Endodermal cell (in vitro differentiated cells): Measurements from ENCODE around the gene OCSTAMP. TPM values are rescaled to one million over a fixed set of nuclear protein-coding genes. Genes with fewer than 3 reads are reported as not detected.
A peak's percentile ranks its signal among the peaks of the same experiment; 100 is the strongest.

Experiments
- DNase-seq: peaks from one replicate; pipeline ENCODE4 v3.0.0-alpha.2; 2017
- H3K27ac ChIP-seq: 2 replicates; pipeline ENCODE4 v1.5.1; 2013; ENCODE audit warnings: mild to moderate bottlenecking, low read depth, low read length, moderate library complexity
- H3K27me3 ChIP-seq: 2 replicates; pipeline ENCODE4 v1.6.1; 2013; ENCODE audit warnings: mild to moderate bottlenecking, low read length, moderate library complexity; ENCODE audit not compliant: insufficient read depth, control insufficient read depth, poor library complexity, severe bottlenecking
- H3K36me3 ChIP-seq: 2 replicates; pipeline ENCODE4 v1.7.0; 2013; ENCODE audit warnings: mild to moderate bottlenecking, low read length, moderate library complexity; ENCODE audit not compliant: control insufficient read depth, insufficient read depth
- H3K4me1 ChIP-seq: one replicate; pipeline ENCODE4 v1.7.0; 2013; ENCODE audit warnings: low read length; ENCODE audit not compliant: control insufficient read depth, insufficient read depth
- H3K4me3 ChIP-seq: 2 replicates; pipeline ENCODE4 v1.5.1; 2013; ENCODE audit warnings: mild to moderate bottlenecking, low read length, moderate library complexity
- H3K9ac ChIP-seq: 2 replicates; pipeline ENCODE4 v1.6.1; 2013; ENCODE audit warnings: mild to moderate bottlenecking, low read length, moderate library complexity; ENCODE audit not compliant: poor library complexity, severe bottlenecking; ENCODE audit errors: extremely low read depth
- H3K9me3 ChIP-seq: 2 replicates; pipeline ENCODE4 v1.6.1; 2013; ENCODE audit warnings: mild to moderate bottlenecking, low read length, moderate library complexity; ENCODE audit not compliant: control insufficient read depth
- H3K27ac Mint-ChIP-seq: 2 replicates; pipeline ENCODE4 v1.8.0; 2020; ENCODE audit warnings: mixed read lengths
- H3K27me3 Mint-ChIP-seq: 2 replicates; pipeline ENCODE4 v1.8.0; 2021; ENCODE audit warnings: mild to moderate bottlenecking, mixed read lengths; ENCODE audit not compliant: insufficient read depth
- H3K36me3 Mint-ChIP-seq: 2 replicates; pipeline ENCODE4 v1.8.0; 2020; ENCODE audit warnings: low read depth, mixed read lengths
- H3K4me1 Mint-ChIP-seq: 2 replicates; pipeline ENCODE4 v1.8.0; 2020; ENCODE audit warnings: mixed read lengths
- H3K4me3 Mint-ChIP-seq: 2 replicates; pipeline ENCODE4 v1.8.0; 2020; ENCODE audit warnings: mild to moderate bottlenecking, moderate library complexity, mixed read lengths
- H3K9me3 Mint-ChIP-seq: 2 replicates; pipeline ENCODE4 v1.8.0; 2020; ENCODE audit warnings: mild to moderate bottlenecking, mixed read lengths
- CTCF ChIP-seq: fragments of 200-600 bp; sonication (generic); conservative IDR thresholded peaks from 2 replicates; pipeline ENCODE4 v1.5.0; 2021; ENCODE audit warnings: antibody characterized with exemption, mild to moderate bottlenecking
- WGBS, 2 experiments: methylation state at CpG; one replicate each; pipeline versions ENCODE4 v1.1.5 to v1.1.7; 2013; ENCODE audit warnings: missing lambda C conversion rate in 2 of 2, mixed read lengths in 1 of 2; ENCODE audit not compliant: insufficient coverage in 1 of 2, insufficient read length in 1 of 2; 5-methylcytosine and 5-hydroxymethylcytosine counted together
- total RNA-seq, 2 donors: library from RNA; stranded (reverse); fragmentation: NEBNext Ultra II Directional in 1 of 2; extraction: Animal tissue kit (Norgen Biotek cat#: 25700) in 1 of 2; gene quantifications; 2 replicates in 1 of 2; 3 replicates in 1 of 2; pipeline ENCODE4 v1.2.1, GENCODE V29; 2021

The OCSTAMP gene
- total RNA-seq, 2 donors from 2014 or later = not detected

- no peaks in the 10 kb centered on the region for H3K36me3 Mint-ChIP-seq
- Histone ChIP-seq H3K27me3 (peaks cover 12% of the 10 kb centered on the region), H3K27ac (no peak overlapping the region), H3K9me3 (no peaks in the 10 kb centered on the region), H3K4me3 (no peak overlapping the region), H3K36me3 (no peaks in the 10 kb centered on the region), H3K9ac (no peak overlapping the region), H3K4me1 (no peaks in the 10 kb centered on the region)
- H3K4me1 Mint-ChIP-seq = no peaks in the 10 kb centered on the region
- H3K9me3 Mint-ChIP-seq = no peaks in the 10 kb centered on the region
- no peak overlapping the region for H3K4me3 Mint-ChIP-seq
- H3K27ac Mint-ChIP-seq = no peak overlapping the region
- TF ChIP-seq CTCF = no peak
- WGBS, 2 experiments = 79 to 81% methylated on average over 3 to 4 of the region's 4 CpGs
- H3K27me3 Mint-ChIP-seq = peaks cover 27% of the 10 kb centered on the region
- DNase-seq = no peak
These were observed 29.9 kb downstream of the OCSTAMP start for GRCh38 chr20:46520540-46520939.

GRCh38 chr20:46519471-46520068, 30.9 kb downstream of the OCSTAMP start:
- Mint-ChIP-seq H3K4me1 (no peaks in the 10 kb centered on the region), H3K36me3 (no peaks in the 10 kb centered on the region), H3K4me3 (no peak overlapping the region), H3K27me3 (peaks cover 30% of the 10 kb centered on the region), H3K27ac (no peak overlapping the region), H3K9me3 (no peaks in the 10 kb centered on the region)
- H3K9ac ChIP-seq = no peak overlapping the region
- H3K9me3 ChIP-seq = no peaks in the 10 kb centered on the region
- TF ChIP-seq CTCF = no peak
- peaks cover 11% of the 10 kb centered on the region for H3K27me3 ChIP-seq
- no peak for DNase-seq
- no peaks in the 10 kb centered on the region for H3K36me3 ChIP-seq
- H3K27ac ChIP-seq = no peak overlapping the region
- H3K4me3 ChIP-seq = no peak overlapping the region
- WGBS, 2 experiments = 91 to 100% methylated on average over 1 to 3 of the region's 3 CpGs
- H3K4me1 ChIP-seq = no peaks in the 10 kb centered on the region

- H3K27me3 ChIP-seq = peaks cover 11% of the 10 kb centered on the region
- Mint-ChIP-seq H3K27ac (peak within 1 kb of the TSS; percentile 92), H3K9me3 (peaks cover 18% of the 10 kb centered on the region), H3K4me1 (no peaks in the 10 kb centered on the region), H3K36me3 (peaks cover 36% of the 10 kb centered on the region), H3K4me3 (peak within 1 kb of the TSS; percentile 93), H3K27me3 (peaks cover 27% of the 10 kb centered on the region)
- H3K4me3 ChIP-seq = peak within 1 kb of the TSS; percentile 98
- WGBS, 2 experiments = 3 to 6% methylated on average over 23 to 49 of the region's 49 CpGs
- peak; percentile 95 for DNase-seq
- H3K9me3 ChIP-seq = no peaks in the 10 kb centered on the region
- no peaks in the 10 kb centered on the region for H3K4me1 ChIP-seq
- H3K36me3 ChIP-seq = peaks cover 13% of the 10 kb centered on the region
- H3K9ac ChIP-seq = peak within 1 kb of the TSS; percentile 66
- H3K27ac ChIP-seq = no peak within 1 kb of the TSS
- TF ChIP-seq CTCF = no peak
These were observed 37.3 kb downstream of the OCSTAMP start, which contains the start of gene ZNF334 for GRCh38 chr20:46512943-46513844. Gene ZNF334, minus strand, starts transcription at chr20:46513559. Its CDS starts 1,457 bp downstream, at chr20:46512102.
